ENCODE measurements around the gene SLC25A47. TPM values are rescaled to one million over a fixed set of nuclear protein-coding genes. Genes with fewer than 3 reads are reported as not detected.
"Not testable (repeated sequence)": the region's sequence is repeated elsewhere in the genome, so short reads cannot be mapped to it uniquely, and the experiment has no call there.

SLC25A47 gene
- polyA plus RNA-seq, 3 donors, result not detected

- not testable (repeated sequence) for DNase-seq, H3K4me3 Mint-ChIP-seq
Measured at GRCh38 chr14:100344657-100345056, 21.5 kb downstream of the SLC25A47 start.

GRCh38 chr14:100345711-100346110 is 22.6 kb downstream of the SLC25A47 start:
- peaks cover 0 to 3% (median 0%) of the 10 kb centered on the region in 7 donors for H3K9me3 Mint-ChIP-seq
- H3K36me3 Mint-ChIP-seq, result peaks cover 72 to 84% of the 10 kb centered on the region in 2 donors
- Histone ChIP-seq H3K4me3 (replicated peaks in 1 of 3; ENCODE audit: low read depth in 2 of 3, low read length in 3 of 3) (no peak overlapping the region), H4K20me1 (ENCODE audit: insufficient read depth, low read length) (peaks cover 32% of the 10 kb centered on the region), H3K4me1 (ENCODE audit: control insufficient read depth in 1 of 2, insufficient read depth in 2 of 2, low read length in 2 of 2) (peaks cover 30 to 34% of the 10 kb centered on the region in 2 donors), H3K79me2 (ENCODE audit: insufficient read depth, low read length) (no peaks in the 10 kb centered on the region), H3K9me3 (replicated peaks in 1 of 2; ENCODE audit: control insufficient read depth in 1 of 2, insufficient read depth in 1 of 2, low read length in 2 of 2) (no peaks in the 10 kb centered on the region), H3K4me2 (replicated peaks; ENCODE audit: extremely low read depth, low read length, poor library complexity, severe bottlenecking) (no peak overlapping the region), H3K27ac (ENCODE audit: low read depth in 1 of 2, low read length in 2 of 2) (no peak overlapping the region), H3K9ac (ENCODE audit: insufficient read depth, low read length, poor library complexity, severe bottlenecking) (no peak overlapping the region), H2AFZ (ENCODE audit: insufficient read depth, low read depth, low read length, poor library complexity, severe bottlenecking) (no peak overlapping the region), H3K27me3 (ENCODE audit: control insufficient read depth in 2 of 2, insufficient read depth in 2 of 2, low read length in 2 of 2) (no peaks in the 10 kb centered on the region), H3K36me3 (replicated peaks in 1 of 2; ENCODE audit: control insufficient read depth in 1 of 2, insufficient read depth in 2 of 2, low read length in 2 of 2) (peaks cover 56 to 71% of the 10 kb centered on the region in 2 donors)
- intact Hi-C loops (cut with micrococcal nuclease), result no loop called here
- H3K4me3 Mint-ChIP-seq, result no peak overlapping the region
- over 99% methylated on average over 17 of the region's 17 CpGs for WGBS (ENCODE audit: insufficient coverage)
- no peak for DNase-seq
- H3K27ac Mint-ChIP-seq, result peak overlapping the region in 1 of 7 donors; percentile 61
- TF ChIP-seq, protein P1, sequence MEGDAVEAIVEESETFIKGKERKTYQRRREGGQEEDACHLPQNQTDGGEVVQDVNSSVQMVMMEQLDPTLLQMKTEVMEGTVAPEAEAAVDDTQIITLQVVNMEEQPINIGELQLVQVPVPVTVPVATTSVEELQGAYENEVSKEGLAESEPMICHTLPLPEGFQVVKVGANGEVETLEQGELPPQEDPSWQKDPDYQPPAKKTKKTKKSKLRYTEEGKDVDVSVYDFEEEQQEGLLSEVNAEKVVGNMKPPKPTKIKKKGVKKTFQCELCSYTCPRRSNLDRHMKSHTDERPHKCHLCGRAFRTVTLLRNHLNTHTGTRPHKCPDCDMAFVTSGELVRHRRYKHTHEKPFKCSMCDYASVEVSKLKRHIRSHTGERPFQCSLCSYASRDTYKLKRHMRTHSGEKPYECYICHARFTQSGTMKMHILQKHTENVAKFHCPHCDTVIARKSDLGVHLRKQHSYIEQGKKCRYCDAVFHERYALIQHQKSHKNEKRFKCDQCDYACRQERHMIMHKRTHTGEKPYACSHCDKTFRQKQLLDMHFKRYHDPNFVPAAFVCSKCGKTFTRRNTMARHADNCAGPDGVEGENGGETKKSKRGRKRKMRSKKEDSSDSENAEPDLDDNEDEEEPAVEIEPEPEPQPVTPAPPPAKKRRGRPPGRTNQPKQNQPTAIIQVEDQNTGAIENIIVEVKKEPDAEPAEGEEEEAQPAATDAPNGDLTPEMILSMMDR (IDR thresholded peaks at IDR 0.05), result no peak
- H3K27me3 Mint-ChIP-seq (ENCODE audit: low read depth in 3 of 3), result peaks cover 0 to 1% (median 0%) of the 10 kb centered on the region in 3 donors
- peaks cover 31% of the 10 kb centered on the region for H3K4me1 Mint-ChIP-seq

More at GRCh38 chr14:100344657-100345056, 21.5 kb downstream of the SLC25A47 start:
- not testable (repeated sequence) for H3K9me3 ChIP-seq (replicated peaks in 1 of 2; ENCODE audit: control insufficient read depth in 1 of 2, insufficient read depth in 1 of 2, low read length in 2 of 2); H3K27me3 Mint-ChIP-seq (ENCODE audit: low read depth in 3 of 3); H2AFZ ChIP-seq (ENCODE audit: insufficient read depth, low read depth, low read length, poor library complexity, severe bottlenecking); H3K27ac ChIP-seq (ENCODE audit: low read depth in 1 of 2, low read length in 2 of 2); H3K4me3 ChIP-seq (replicated peaks in 1 of 3; ENCODE audit: low read depth in 2 of 3, low read length in 3 of 3); H3K27ac Mint-ChIP-seq; H3K4me2 ChIP-seq (replicated peaks; ENCODE audit: extremely low read depth, low read length, poor library complexity, severe bottlenecking); H3K9ac ChIP-seq (ENCODE audit: insufficient read depth, low read length, poor library complexity, severe bottlenecking); H3K9me3 Mint-ChIP-seq; H3K27me3 ChIP-seq (ENCODE audit: control insufficient read depth in 2 of 2, insufficient read depth in 2 of 2, low read length in 2 of 2); H3K79me2 ChIP-seq (ENCODE audit: insufficient read depth, low read length)
- Histone ChIP-seq H3K4me1 (ENCODE audit: control insufficient read depth in 1 of 2, insufficient read depth in 2 of 2, low read length in 2 of 2) (peaks cover 36 to 40% of the 10 kb centered on the region in 2 donors), H3K36me3 (replicated peaks in 1 of 2; ENCODE audit: control insufficient read depth in 1 of 2, insufficient read depth in 2 of 2, low read length in 2 of 2) (peaks cover 59 to 71% of the 10 kb centered on the region in 2 donors), H4K20me1 (ENCODE audit: insufficient read depth, low read length) (peaks cover 22% of the 10 kb centered on the region)
- Mint-ChIP-seq H3K4me1 (peaks cover 36% of the 10 kb centered on the region), H3K36me3 (peaks cover 75 to 86% of the 10 kb centered on the region in 2 donors)
- intact Hi-C loops (cut with micrococcal nuclease), result loop anchor here (5.0 kb wide), 2 partner anchors 33 to 37 kb away; partner anchors contain the start of genes SLC25A29 (in 1 of the 2) and WDR25 (in 1 of the 2)
- WGBS (ENCODE audit: insufficient coverage), result no CpG with 5 or more reads among the region's 35 CpGs
